ENCODE measurements around the gene ENO4. TPM values are rescaled to one million over a fixed set of nuclear protein-coding genes. Genes with fewer than 3 reads are reported as not detected.

The ENO4 gene
- total and polyA plus RNA-seq, 8 donors, result 0.05 to 2.2 (median 0.31) TPM; not detected in 4

DNA sequence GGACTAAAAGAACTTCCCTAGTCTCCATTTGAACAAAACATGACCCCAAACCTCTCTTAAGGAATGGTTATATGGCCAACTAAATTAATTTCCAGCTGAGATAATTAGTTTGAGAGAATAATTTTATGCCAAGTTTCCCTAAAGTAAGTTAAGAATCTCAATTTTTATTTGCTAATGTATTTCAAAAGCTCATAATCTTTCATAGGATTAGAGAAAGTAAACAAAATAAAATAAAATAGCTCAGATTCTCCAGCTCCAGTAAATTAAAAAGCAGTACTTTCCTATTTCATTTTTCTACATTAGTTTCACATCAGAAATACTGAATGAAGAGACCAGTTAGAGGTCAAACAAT lies 44.4 kb downstream of the ENO4 start:
- H3K4me3 ChIP-seq, result no peak overlapping the region
- no peaks in the 10 kb centered on the region for H3K36me3 ChIP-seq
- H3K27me3 ChIP-seq, result no peaks in the 10 kb centered on the region
- intact Hi-C loops (cut with DNase I; ENCODE audit: low total_unique reads), result no loop called here
- peaks cover 0 to 21% (median 2%) of the 10 kb centered on the region in 4 donors for H3K4me1 ChIP-seq
- DNase-seq, result no peak
- TF ChIP-seq POLR2A (IDR thresholded peaks at IDR 0.05) (no peak), EP300 (IDR thresholded peaks at IDR 0.05) (no peak), POLR2AphosphoS5 (IDR thresholded peaks at IDR 0.05) (no peak)
- TF ChIP-seq, protein P1, sequence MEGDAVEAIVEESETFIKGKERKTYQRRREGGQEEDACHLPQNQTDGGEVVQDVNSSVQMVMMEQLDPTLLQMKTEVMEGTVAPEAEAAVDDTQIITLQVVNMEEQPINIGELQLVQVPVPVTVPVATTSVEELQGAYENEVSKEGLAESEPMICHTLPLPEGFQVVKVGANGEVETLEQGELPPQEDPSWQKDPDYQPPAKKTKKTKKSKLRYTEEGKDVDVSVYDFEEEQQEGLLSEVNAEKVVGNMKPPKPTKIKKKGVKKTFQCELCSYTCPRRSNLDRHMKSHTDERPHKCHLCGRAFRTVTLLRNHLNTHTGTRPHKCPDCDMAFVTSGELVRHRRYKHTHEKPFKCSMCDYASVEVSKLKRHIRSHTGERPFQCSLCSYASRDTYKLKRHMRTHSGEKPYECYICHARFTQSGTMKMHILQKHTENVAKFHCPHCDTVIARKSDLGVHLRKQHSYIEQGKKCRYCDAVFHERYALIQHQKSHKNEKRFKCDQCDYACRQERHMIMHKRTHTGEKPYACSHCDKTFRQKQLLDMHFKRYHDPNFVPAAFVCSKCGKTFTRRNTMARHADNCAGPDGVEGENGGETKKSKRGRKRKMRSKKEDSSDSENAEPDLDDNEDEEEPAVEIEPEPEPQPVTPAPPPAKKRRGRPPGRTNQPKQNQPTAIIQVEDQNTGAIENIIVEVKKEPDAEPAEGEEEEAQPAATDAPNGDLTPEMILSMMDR (IDR thresholded peaks at IDR 0.05), result no peak
- H3K27ac ChIP-seq, result no peak overlapping the region
- no peaks in the 10 kb centered on the region for H3K9me3 ChIP-seq

DNA sequence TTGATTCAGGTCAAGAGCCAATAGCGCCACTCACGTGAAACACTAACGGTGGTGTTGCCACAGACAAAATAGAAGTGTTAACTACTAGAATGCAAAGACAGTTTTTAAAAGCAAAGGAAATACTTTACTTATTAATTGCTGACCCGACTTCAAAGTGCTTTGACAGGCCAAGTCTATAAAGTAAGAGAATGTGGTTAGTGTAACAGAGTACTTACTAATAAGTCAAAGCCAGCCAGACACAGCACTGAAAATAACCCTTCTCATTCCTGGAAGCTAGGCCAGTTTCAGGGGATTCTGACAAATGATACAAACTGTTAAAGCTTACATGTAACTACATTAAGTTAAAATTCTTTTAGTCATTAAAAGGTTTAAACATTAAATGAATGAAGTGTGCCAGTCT lies 50.3 kb downstream of the ENO4 start:
- whole genome bisulfite sequencing, 5 donors, result 87 to 93% (median 91%) methylated on average over 4 of the region's 4 CpGs

DNA sequence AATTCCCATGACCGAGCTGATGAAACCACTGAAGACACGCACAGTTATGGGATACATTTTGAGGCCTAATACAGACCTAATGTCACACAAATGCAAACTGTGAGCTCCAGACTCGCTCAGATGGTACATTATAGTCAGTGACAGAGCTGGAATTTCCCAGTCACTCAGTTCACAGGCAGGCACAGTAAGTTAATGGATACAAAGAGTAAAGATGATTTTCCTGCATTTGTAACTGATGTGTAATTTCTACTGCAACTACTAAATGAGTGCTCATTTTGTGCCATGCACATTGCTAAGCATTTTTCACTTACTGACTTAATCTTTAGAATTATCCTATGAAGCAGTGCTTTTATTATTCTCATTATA lies 56.5 kb downstream of the ENO4 start:
- no peak for TF ChIP-seq POLR2A (IDR thresholded peaks at IDR 0.05)
- TF ChIP-seq POLR2AphosphoS5 (IDR thresholded peaks at IDR 0.05), result no peak
- no peak for TF ChIP-seq EP300 (IDR thresholded peaks at IDR 0.05)
- TF ChIP-seq, protein P1 (IDR thresholded peaks at IDR 0.05), result no peak
- Histone ChIP-seq H3K27me3 (no peaks in the 10 kb centered on the region), H3K27ac (no peak overlapping the region), H3K9me3 (no peaks in the 10 kb centered on the region), H3K4me1 (no peaks in the 10 kb centered on the region), H3K36me3 (peaks cover 5 to 49% (median 29%) of the 10 kb centered on the region in 4 donors), H3K4me3 (no peak overlapping the region)
- intact Hi-C loops (cut with DNase I; ENCODE audit: low total_unique reads), result no loop called here
- no peak for DNase-seq
- 89 to 95% (median 91%) methylated on average over 3 of the region's 3 CpGs for WGBS, 5 donors

More for the DNA sequence above, 50.3 kb downstream of the ENO4 start:
- H3K36me3 ChIP-seq, result peaks cover 0 to 31% (median 15%) of the 10 kb centered on the region in 4 donors
- H3K4me3 ChIP-seq, result no peak overlapping the region
- no peaks in the 10 kb centered on the region for H3K4me1 ChIP-seq
- intact Hi-C loops (cut with DNase I; ENCODE audit: low total_unique reads), result no loop called here
- H3K9me3 ChIP-seq, result no peaks in the 10 kb centered on the region
- no peak overlapping the region for H3K27ac ChIP-seq
- no peaks in the 10 kb centered on the region for H3K27me3 ChIP-seq
- no peak for TF ChIP-seq POLR2AphosphoS5 (IDR thresholded peaks at IDR 0.05)
- TF ChIP-seq POLR2A (IDR thresholded peaks at IDR 0.05), result no peak
- no peak for TF ChIP-seq EP300 (IDR thresholded peaks at IDR 0.05)
- TF ChIP-seq, protein P1 (IDR thresholded peaks at IDR 0.05), result no peak
- no peak for DNase-seq

DNA sequence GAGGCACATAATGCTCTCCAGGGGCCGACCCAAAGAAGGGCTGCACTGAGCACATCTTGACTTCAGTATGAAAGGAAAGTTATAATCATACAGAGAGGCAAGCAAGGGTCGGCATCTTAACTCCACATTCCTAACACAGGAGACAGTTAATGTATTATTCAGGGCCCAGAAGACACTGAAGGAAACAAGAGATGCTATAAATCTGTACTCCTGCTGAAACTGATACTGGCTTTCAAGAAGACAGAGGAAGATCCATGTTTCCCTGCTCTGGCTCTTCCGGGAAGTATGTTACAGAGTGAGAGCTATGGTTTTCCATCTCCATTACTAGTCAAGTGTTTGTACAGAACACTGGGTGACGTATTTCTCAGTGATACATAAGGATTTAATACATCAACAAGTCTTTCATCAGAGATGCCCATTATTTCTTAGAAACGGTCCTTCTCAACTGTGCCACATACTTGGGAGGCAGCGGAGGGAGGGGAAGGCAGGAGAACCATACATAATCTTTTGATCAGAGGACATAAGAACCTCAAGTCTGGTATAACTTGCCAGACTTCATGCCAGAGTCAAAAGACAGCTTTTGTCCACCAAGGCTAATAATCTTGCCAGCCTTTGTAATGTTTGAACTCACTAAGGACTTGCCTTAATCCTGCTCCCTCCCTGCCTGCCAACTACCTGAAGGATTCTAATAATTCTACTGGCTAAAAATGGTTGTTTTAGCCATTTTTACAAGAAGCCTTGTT lies 58.1 kb downstream of the ENO4 start:
- H3K36me3 ChIP-seq, result peaks cover 5 to 44% (median 28%) of the 10 kb centered on the region in 4 donors
- intact Hi-C loops (cut with DNase I; ENCODE audit: low total_unique reads), result no loop called here
- no peak overlapping the region for H3K4me3 ChIP-seq
- no peak for TF ChIP-seq POLR2AphosphoS5 (IDR thresholded peaks at IDR 0.05)
- TF ChIP-seq, protein P1 (IDR thresholded peaks at IDR 0.05), result no peak
- no peaks in the 10 kb centered on the region for H3K9me3 ChIP-seq
- H3K27me3 ChIP-seq, result no peaks in the 10 kb centered on the region
- no peak overlapping the region for H3K27ac ChIP-seq
- no peak for DNase-seq
- WGBS, 5 donors, result 78 to 84% (median 81%) methylated on average over 6 of the region's 6 CpGs
- H3K4me1 ChIP-seq, result no peaks in the 10 kb centered on the region
